T-helper 1 cell treated with Interleukin-12 subunit alpha and Interleukin-12 subunit beta and Interleukin-4 antibody, amounts not matched to agents 30 μg/mL and 1 μg/mL, for 36 hours (primary cell): ENCODE data around the gene SPON1.

Source experiments
- H3K27ac Mint-ChIP-seq: one replicate; pipeline ENCODE4 v1.8.0; 2021; ENCODE audit warnings: mild to moderate bottlenecking, mixed read lengths
- H3K27me3 Mint-ChIP-seq: one replicate; pipeline ENCODE4 v1.8.0; 2021; ENCODE audit warnings: low read depth, mixed read lengths
- H3K36me3 Mint-ChIP-seq: one replicate; pipeline ENCODE4 v1.8.0; 2021; ENCODE audit warnings: low read depth, mixed read lengths
- H3K4me1 Mint-ChIP-seq: one replicate; pipeline ENCODE4 v1.8.0; 2021; ENCODE audit warnings: low read depth, mixed read lengths
- H3K4me3 Mint-ChIP-seq: one replicate; pipeline ENCODE4 v1.8.0; 2021; ENCODE audit warnings: mild to moderate bottlenecking, moderate library complexity, mixed read lengths
- H3K9me3 Mint-ChIP-seq: one replicate; pipeline ENCODE4 v1.8.0; 2021; ENCODE audit warnings: mixed read lengths

The SPON1 gene

GRCh38 chr11:14054116-14055107 lies 91.9 kb downstream of the SPON1 start:
- H3K27me3 Mint-ChIP-seq = no peaks in the 10 kb centered on the region
- H3K4me1 Mint-ChIP-seq = peaks cover 3% of the 10 kb centered on the region
- no peaks in the 10 kb centered on the region for H3K9me3 Mint-ChIP-seq
- H3K27ac Mint-ChIP-seq = no peak overlapping the region
- H3K4me3 Mint-ChIP-seq = no peak overlapping the region
- no peaks in the 10 kb centered on the region for H3K36me3 Mint-ChIP-seq

DNA sequence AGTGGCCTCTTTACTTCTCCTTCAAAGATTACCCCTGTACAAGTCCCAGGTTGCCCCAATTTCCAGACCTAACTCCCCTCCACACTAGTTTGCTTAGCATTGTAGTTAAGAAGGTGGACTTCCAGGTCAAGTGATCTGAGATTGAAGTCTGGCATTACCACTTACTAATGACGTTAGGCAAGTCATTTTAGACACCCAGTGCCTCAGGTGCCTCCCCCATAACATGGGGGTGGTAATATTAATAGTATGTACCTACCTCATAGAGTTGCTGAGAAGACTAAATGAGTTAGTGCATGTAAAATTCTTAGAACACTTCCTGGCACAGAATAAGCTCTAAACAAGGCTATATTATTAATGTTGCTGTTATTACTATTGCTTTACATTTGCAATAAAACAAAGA lies 93.4 kb downstream of the SPON1 start:
- no peaks in the 10 kb centered on the region for H3K27me3 Mint-ChIP-seq
- no peak overlapping the region for H3K4me3 Mint-ChIP-seq
- H3K27ac Mint-ChIP-seq = no peak overlapping the region
- H3K36me3 Mint-ChIP-seq = no peaks in the 10 kb centered on the region
- H3K9me3 Mint-ChIP-seq = no peaks in the 10 kb centered on the region
- peaks cover 3% of the 10 kb centered on the region for H3K4me1 Mint-ChIP-seq

- H3K4me1 Mint-ChIP-seq = peaks cover 3% of the 10 kb centered on the region
- no peaks in the 10 kb centered on the region for H3K9me3 Mint-ChIP-seq
- no peak overlapping the region for H3K27ac Mint-ChIP-seq
- H3K4me3 Mint-ChIP-seq = no peak overlapping the region
- H3K27me3 Mint-ChIP-seq = peaks cover 5% of the 10 kb centered on the region
- no peaks in the 10 kb centered on the region for H3K36me3 Mint-ChIP-seq
Observed at GRCh38 chr11:14058061-14058460, 95.5 kb downstream of the SPON1 start.

DNA sequence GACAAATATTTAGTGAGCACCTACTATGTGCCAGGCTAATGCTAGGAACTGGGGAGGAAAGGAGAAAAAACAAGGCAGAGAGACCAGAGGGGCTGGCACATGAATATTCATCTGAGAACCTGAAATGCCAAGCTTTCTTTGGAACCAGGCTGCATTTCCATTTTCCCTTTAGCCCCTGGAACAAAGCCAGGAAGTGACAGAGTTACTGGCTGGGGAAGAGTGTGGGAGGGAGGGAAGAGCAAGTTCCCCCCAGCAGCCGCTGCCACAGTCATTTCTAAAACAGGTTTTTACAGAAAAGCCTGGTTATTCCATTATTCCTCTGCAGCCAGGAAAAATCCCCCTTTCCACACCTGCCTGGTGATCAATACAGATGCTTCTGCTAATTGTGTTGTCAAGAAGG lies 97.0 kb downstream of the SPON1 start:
- no peak overlapping the region for H3K27ac Mint-ChIP-seq
- H3K36me3 Mint-ChIP-seq = no peaks in the 10 kb centered on the region
- no peaks in the 10 kb centered on the region for H3K9me3 Mint-ChIP-seq
- peaks cover 13% of the 10 kb centered on the region for H3K27me3 Mint-ChIP-seq
- no peak overlapping the region for H3K4me3 Mint-ChIP-seq
- H3K4me1 Mint-ChIP-seq = peaks cover 7% of the 10 kb centered on the region

- H3K27me3 Mint-ChIP-seq = peaks cover 13% of the 10 kb centered on the region
- H3K36me3 Mint-ChIP-seq = no peaks in the 10 kb centered on the region
- H3K27ac Mint-ChIP-seq = no peak overlapping the region
- H3K4me1 Mint-ChIP-seq = peaks cover 14% of the 10 kb centered on the region
- H3K4me3 Mint-ChIP-seq = no peak overlapping the region
- no peaks in the 10 kb centered on the region for H3K9me3 Mint-ChIP-seq
Observed at GRCh38 chr11:14061721-14062120, 99.2 kb downstream of the SPON1 start.

GRCh38 chr11:14065141-14065540 lies 102.6 kb downstream of the SPON1 start:
- peaks cover 14% of the 10 kb centered on the region for H3K4me1 Mint-ChIP-seq
- H3K27me3 Mint-ChIP-seq = peaks cover 14% of the 10 kb centered on the region
- no peak overlapping the region for H3K27ac Mint-ChIP-seq
- no peak overlapping the region for H3K4me3 Mint-ChIP-seq
- H3K36me3 Mint-ChIP-seq = no peaks in the 10 kb centered on the region
- H3K9me3 Mint-ChIP-seq = no peaks in the 10 kb centered on the region

GRCh38 chr11:14065681-14066080 lies 103.2 kb downstream of the SPON1 start:
- Mint-ChIP-seq H3K27ac (no peak overlapping the region), H3K36me3 (no peaks in the 10 kb centered on the region), H3K27me3 (peaks cover 19% of the 10 kb centered on the region), H3K9me3 (no peaks in the 10 kb centered on the region), H3K4me3 (no peak overlapping the region), H3K4me1 (peaks cover 14% of the 10 kb centered on the region)

DNA sequence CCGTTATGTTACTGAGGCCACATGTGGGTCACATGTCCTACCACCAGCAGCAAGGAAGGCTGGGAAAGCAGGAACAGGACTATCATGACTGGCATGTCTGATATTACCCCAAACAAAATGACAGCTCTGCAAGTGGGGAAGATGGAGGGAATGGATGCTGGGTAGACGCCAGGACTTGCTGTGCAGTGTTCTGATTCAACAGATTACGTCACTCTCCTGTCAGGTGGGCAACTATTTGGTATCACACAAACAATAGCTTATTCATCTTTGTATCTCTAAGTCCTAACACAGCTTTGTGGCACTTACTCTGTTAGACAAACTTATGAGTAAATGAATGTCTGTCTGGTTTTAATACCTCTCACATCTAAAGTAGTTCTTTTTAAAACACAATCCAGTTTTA lies 105.2 kb downstream of the SPON1 start:
- no peak overlapping the region for H3K27ac Mint-ChIP-seq
- no peak overlapping the region for H3K4me3 Mint-ChIP-seq
- no peaks in the 10 kb centered on the region for H3K9me3 Mint-ChIP-seq
- peaks cover 16% of the 10 kb centered on the region for H3K27me3 Mint-ChIP-seq
- peaks cover 14% of the 10 kb centered on the region for H3K4me1 Mint-ChIP-seq
- no peaks in the 10 kb centered on the region for H3K36me3 Mint-ChIP-seq

DNA sequence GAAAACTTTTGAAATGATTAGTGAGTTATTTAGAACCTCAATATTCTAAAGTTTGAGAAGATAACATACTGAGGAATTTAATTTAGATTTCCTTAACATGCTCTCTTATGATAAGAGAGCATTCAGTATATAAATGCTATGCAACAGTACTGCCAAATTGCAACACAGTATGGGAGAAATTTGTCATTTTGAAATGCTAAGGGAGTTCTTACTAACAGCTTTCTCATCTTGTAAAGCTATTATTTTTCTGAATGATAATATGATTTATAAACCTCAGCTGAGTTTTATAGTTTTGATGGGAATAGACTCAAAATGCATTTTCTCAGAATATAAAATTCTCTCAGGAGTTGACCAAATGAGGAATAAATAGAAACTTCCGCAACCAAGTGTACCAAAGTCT lies 108.4 kb downstream of the SPON1 start:
- Mint-ChIP-seq H3K27ac (no peak overlapping the region), H3K27me3 (peaks cover 7% of the 10 kb centered on the region), H3K4me3 (no peak overlapping the region), H3K9me3 (no peaks in the 10 kb centered on the region), H3K36me3 (no peaks in the 10 kb centered on the region), H3K4me1 (peaks cover 17% of the 10 kb centered on the region)

DNA sequence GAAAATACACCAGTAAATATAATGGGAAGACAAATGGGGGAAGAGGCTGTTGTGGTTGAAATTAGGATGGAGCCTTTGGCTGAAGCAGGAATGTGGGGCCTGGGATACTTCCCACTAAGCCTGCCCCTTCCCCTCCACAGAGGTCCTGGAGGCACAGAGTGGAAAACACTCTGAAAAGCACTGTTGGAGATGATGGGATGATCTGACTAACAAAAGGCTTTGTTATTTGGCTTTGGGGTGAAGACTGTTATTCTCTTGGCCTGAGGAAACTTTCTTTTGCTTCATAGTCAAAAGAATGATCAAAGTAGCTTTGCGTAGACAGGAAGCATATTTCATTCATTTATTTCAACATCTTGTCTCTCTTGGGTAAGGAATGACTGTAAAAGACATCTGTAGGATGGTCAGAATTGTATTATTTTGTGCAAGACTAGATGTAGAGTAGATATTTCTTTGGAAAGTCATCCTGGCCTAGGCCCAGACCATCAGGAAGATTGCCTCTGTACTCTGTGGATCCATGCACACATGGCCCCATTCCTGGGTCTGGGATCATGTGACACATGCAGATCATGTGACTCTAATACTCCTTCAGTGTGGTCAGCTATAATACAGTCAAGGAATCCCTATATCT lies 111.4 kb downstream of the SPON1 start:
- Mint-ChIP-seq H3K27me3 (peaks cover 22% of the 10 kb centered on the region), H3K4me1 (peaks cover 29% of the 10 kb centered on the region), H3K36me3 (no peaks in the 10 kb centered on the region), H3K4me3 (no peak overlapping the region), H3K27ac (no peak overlapping the region), H3K9me3 (no peaks in the 10 kb centered on the region)

DNA sequence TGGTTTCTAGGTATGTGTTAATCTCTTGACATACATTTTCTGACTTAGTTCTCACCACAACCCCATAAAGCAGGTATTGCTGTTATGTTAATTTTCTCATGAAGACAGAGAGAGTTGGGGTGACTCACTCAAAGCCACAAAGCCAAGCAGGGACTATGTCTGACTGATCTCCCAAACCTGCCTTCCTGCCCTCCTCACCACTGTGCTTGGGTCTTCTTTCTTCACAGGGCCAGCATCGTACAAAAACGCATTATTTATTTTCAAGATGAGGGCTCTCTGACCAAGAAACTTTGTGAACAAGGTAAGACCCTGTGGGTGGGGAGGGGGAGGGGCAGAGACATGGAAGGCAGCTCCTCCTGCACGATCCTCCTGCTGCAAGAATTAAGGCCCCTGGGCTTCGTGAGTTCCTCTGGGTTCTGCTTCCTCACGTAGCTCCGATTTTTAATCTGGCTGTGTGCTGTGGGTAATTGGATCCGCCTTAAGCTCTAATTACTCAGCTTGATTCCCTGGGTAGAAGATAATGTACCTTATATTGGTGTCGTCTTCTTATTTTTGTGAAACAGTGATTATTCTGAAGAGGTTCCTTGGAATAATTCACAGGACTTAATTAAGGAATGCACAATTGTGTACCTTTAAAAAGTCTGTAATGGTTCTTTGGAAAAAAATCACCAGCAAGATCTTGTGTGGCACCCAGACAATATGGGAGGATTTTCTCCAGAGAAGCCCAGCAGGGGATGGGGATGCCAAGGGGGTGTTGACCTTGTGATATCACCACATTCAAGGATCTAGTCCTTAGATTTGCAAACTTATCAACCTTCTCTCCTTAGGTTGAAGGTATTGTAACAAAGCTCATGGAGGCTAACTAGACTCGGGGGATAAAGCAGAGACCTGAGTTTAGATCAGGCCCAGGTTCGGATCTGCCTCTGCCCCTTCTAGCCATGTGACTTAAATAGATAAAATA lies 112.9 kb downstream of the SPON1 start:
- peak overlapping the region; percentile 56 for H3K4me3 Mint-ChIP-seq
- no peaks in the 10 kb centered on the region for H3K36me3 Mint-ChIP-seq

DNA sequence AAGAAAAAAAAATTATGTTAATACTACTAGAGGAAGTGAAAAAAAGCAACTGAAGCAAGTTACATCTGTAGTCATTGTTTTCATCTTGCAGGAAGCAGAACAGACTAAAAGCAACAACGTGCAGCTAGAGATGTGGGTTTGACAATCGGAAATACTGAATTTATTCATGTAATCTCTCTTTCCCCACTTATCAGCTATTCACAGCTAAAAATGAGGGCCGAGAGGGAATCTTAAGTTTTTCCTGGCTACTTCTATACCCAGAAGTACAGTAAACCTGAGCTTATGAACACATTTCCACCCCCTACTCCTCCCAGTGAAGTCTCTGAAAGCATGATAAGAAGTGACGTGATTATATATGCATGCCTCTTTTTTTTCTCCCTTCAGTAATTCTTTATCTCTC lies 116.5 kb downstream of the SPON1 start:
- Mint-ChIP-seq H3K36me3 (no peaks in the 10 kb centered on the region), H3K4me1 (peaks cover 33% of the 10 kb centered on the region), H3K27me3 (peaks cover 30% of the 10 kb centered on the region), H3K4me3 (peak overlapping the region; percentile 35), H3K27ac (peak overlapping the region; percentile 13), H3K9me3 (no peaks in the 10 kb centered on the region)

More for the DNA sequence above, 112.9 kb downstream of the SPON1 start:
- peaks cover 36% of the 10 kb centered on the region for H3K4me1 Mint-ChIP-seq
- H3K27ac Mint-ChIP-seq = peak overlapping the region; percentile 49
- H3K27me3 Mint-ChIP-seq = peaks cover 19% of the 10 kb centered on the region
- no peaks in the 10 kb centered on the region for H3K9me3 Mint-ChIP-seq

DNA sequence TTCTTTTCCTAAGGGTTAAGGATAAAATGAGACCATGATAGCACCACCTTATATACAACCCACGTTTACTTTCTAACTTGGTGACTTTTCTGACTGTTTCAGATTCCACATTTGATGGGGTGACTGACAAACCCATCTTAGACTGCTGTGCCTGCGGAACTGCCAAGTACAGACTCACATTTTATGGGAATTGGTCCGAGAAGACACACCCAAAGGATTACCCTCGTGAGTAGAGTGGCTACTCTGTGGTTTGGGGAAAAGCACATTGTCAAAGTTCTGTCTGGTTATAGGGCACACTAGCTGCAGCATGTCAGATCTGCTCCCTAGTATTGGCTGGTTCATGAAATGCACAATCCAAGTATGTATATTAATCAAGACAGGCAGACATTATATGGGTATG lies 117.3 kb downstream of the SPON1 start:
- H3K27me3 Mint-ChIP-seq = peaks cover 32% of the 10 kb centered on the region
- no peak overlapping the region for H3K4me3 Mint-ChIP-seq
- H3K4me1 Mint-ChIP-seq = peaks cover 26% of the 10 kb centered on the region
- no peak overlapping the region for H3K27ac Mint-ChIP-seq
- no peaks in the 10 kb centered on the region for H3K9me3 Mint-ChIP-seq
- H3K36me3 Mint-ChIP-seq = no peaks in the 10 kb centered on the region

- H3K27ac Mint-ChIP-seq = no peak overlapping the region
- H3K36me3 Mint-ChIP-seq = no peaks in the 10 kb centered on the region
Observed at GRCh38 chr11:14081581-14082231, 119.2 kb downstream of the SPON1 start.

More at GRCh38 chr11:14081581-14082231, 119.2 kb downstream of the SPON1 start:
- Mint-ChIP-seq H3K4me1 (peaks cover 19% of the 10 kb centered on the region), H3K4me3 (no peak overlapping the region), H3K9me3 (no peaks in the 10 kb centered on the region), H3K27me3 (peaks cover 41% of the 10 kb centered on the region)
